PFSK-1 (cell line): Measurements from ENCODE around the gene HEXIM1.

ENCODE experiments used
- FOXP2 ChIP-seq: optimal IDR thresholded peaks from 2 replicates; pipeline ENCODE3; 2011; ENCODE audit warnings: borderline replicate concordance, control low read depth, inconsistent platforms; ENCODE audit not compliant: insufficient read depth; ENCODE audit errors: extremely low read length, extremely low read depth
- POLR2AphosphoS5 ChIP-seq: IDR thresholded peaks from 2 replicates; pipeline ENCODE4 v1.6.1; 2012; ENCODE audit warnings: low read depth, mild to moderate bottlenecking, control low read depth, low read length, moderate library complexity
- REST ChIP-seq, 2 experiments: IDR thresholded peaks; 2 replicates each; pipeline versions ENCODE4 v1.6.1 to v1.8.0; 2011 to 2012; ENCODE audit warnings: low read depth in 2 of 2, low read length in 2 of 2, control low read depth in 1 of 2, inconsistent platforms in 1 of 2, mild to moderate bottlenecking in 1 of 2, moderate library complexity in 1 of 2; ENCODE audit not compliant: insufficient read depth in 1 of 2
- SIN3A ChIP-seq: IDR thresholded peaks from 2 replicates; pipeline ENCODE4 v1.6.1; 2012; ENCODE audit warnings: mild to moderate bottlenecking, low read length, moderate library complexity, borderline replicate concordance; ENCODE audit not compliant: insufficient read depth
- TAF1 ChIP-seq: IDR thresholded peaks from 2 replicates; pipeline ENCODE4 v1.6.1; 2012; ENCODE audit warnings: low read length, control low read depth, borderline replicate concordance; ENCODE audit not compliant: insufficient read depth

Gene HEXIM1

GRCh38 chr17:45144199-45145034 lies 3.9 kb upstream of the HEXIM1 start:
- TF ChIP-seq POLR2AphosphoS5 (no peak), SIN3A (no peak), TAF1 (no peak), REST (IDR thresholded peaks at IDR 0.05; ENCODE audit: insufficient read depth in 1 of 2, low read depth in 2 of 2, low read length in 2 of 2) (no peak), FOXP2 (no peak)

- no peak for TF ChIP-seq REST (IDR thresholded peaks at IDR 0.05; ENCODE audit: insufficient read depth in 1 of 2, low read depth in 2 of 2, low read length in 2 of 2)
- TF ChIP-seq FOXP2 = no peak
- TF ChIP-seq TAF1 = no peak
- TF ChIP-seq SIN3A = no peak
- TF ChIP-seq POLR2AphosphoS5 = no peak
Observed at GRCh38 chr17:45145035-45145389, 3.3 kb upstream of the HEXIM1 start.

GRCh38 chr17:45146166-45146565 lies 2.1 kb upstream of the HEXIM1 start:
- TF ChIP-seq SIN3A = no peak
- TF ChIP-seq TAF1 = no peak
- no peak for TF ChIP-seq POLR2AphosphoS5
- no peak for TF ChIP-seq REST (IDR thresholded peaks at IDR 0.05; ENCODE audit: insufficient read depth in 1 of 2, low read depth in 2 of 2, low read length in 2 of 2)
- no peak for TF ChIP-seq FOXP2

- TF ChIP-seq POLR2AphosphoS5 (no peak), TAF1 (no peak), REST (IDR thresholded peaks at IDR 0.05; ENCODE audit: insufficient read depth in 1 of 2, low read depth in 2 of 2, low read length in 2 of 2) (no peak), SIN3A (no peak), FOXP2 (no peak)
Observed at GRCh38 chr17:45146592-45146889, 1.7 kb upstream of the HEXIM1 start.

- TF ChIP-seq TAF1 (peak; percentile 70), SIN3A (no peak), REST (IDR thresholded peaks at IDR 0.05; ENCODE audit: insufficient read depth in 1 of 2, low read depth in 2 of 2, low read length in 2 of 2) (peak in 1 of 2 experiments; percentile 32; a peak in 1 of 4 replicates), FOXP2 (no peak), POLR2AphosphoS5 (peak; percentile 62; the same call in 1 of the 2 replicates)
Observed at GRCh38 chr17:45146890-45147580, 1.2 kb upstream of the HEXIM1 start.
